WTC11 (cell line): ENCODE results near the gene GGA2. TPM values are rescaled to one million over a fixed set of nuclear protein-coding genes. Genes with fewer than 3 reads are reported as not detected.

Experiments
- ATAC-seq: fragments of 200-7000 bp; cut with Tn5 transposase; 2 replicates; pipeline ENCODE4 v1.10.0; 2021; ENCODE audit warnings: mild to moderate bottlenecking, moderate library complexity
- CTCF ChIA-PET: fragments of 300-600 bp; sonication (Branson Sonifier 250); formaldehyde crosslinking; loops from one replicate; lab custom pipeline; 2021; ENCODE audit warnings: antibody characterized with exemption; lab: Charles Lee
- POLR2A ChIA-PET: fragments of 350-600 bp; sonication (Branson Sonifier 250); formaldehyde crosslinking; loops from one replicate; lab custom pipeline; 2021; ENCODE audit warnings: antibody characterized with exemption; lab: Charles Lee
- DNase-seq: peaks from one replicate; pipeline ENCODE4 v3.0.0; 2021; ENCODE audit warnings: low spot score
- H3K27ac Mint-ChIP-seq: 2 replicates; pipeline ENCODE4 v1.8.0; 2021; ENCODE audit warnings: mixed read lengths
- H3K27me3 Mint-ChIP-seq: 2 replicates; pipeline ENCODE4 v1.8.0; 2021; ENCODE audit warnings: low read depth, mild to moderate bottlenecking, moderate library complexity, mixed read lengths
- H3K36me3 Mint-ChIP-seq: 2 replicates; pipeline ENCODE4 v1.8.0; 2021; ENCODE audit warnings: mixed read lengths
- H3K4me1 Mint-ChIP-seq: 2 replicates; pipeline ENCODE4 v1.8.0; 2022; ENCODE audit warnings: mixed read lengths
- H3K4me3 Mint-ChIP-seq: 2 replicates; pipeline ENCODE4 v1.8.0; 2021; ENCODE audit warnings: mild to moderate bottlenecking, moderate library complexity, mixed read lengths
- H3K9me3 Mint-ChIP-seq: 2 replicates; pipeline ENCODE4 v1.8.0; 2021; ENCODE audit warnings: mixed read lengths
- AR ChIP-seq: fragments of 250-450 bp; sonication (Bioruptor Pico); IDR thresholded peaks from 2 replicates; pipeline ENCODE4 v1.9.0; 2021; ENCODE audit warnings: mild to moderate bottlenecking
- ATF1 ChIP-seq: sonication (generic); formaldehyde crosslinking; IDR thresholded peaks from 2 replicates; pipeline ENCODE4 v1.8.1; 2023; ENCODE audit warnings: mild to moderate bottlenecking, moderate library complexity, missing genetic modification reagents
- ATF2 ChIP-seq: sonication (generic); formaldehyde crosslinking; IDR thresholded peaks from 2 replicates; pipeline ENCODE4 v1.8.1; 2022; ENCODE audit warnings: low read depth, missing genetic modification reagents, borderline replicate concordance
- CTCF ChIP-seq: fragments of 200-600 bp; IDR thresholded peaks from 2 replicates; pipeline ENCODE4 v1.8.0; 2022; ENCODE audit warnings: antibody characterized with exemption
- GRHL2 ChIP-seq: fragments of 250-450 bp; sonication (Bioruptor Pico); IDR thresholded peaks from 2 replicates; pipeline ENCODE4 v1.8.0; 2022; ENCODE audit warnings: mild to moderate bottlenecking, moderate library complexity; ENCODE audit not compliant: insufficient replicate concordance, severe bottlenecking
- GTF2I ChIP-seq: fragments of 250-450 bp; sonication (Bioruptor Pico); conservative IDR thresholded peaks from 2 replicates; pipeline ENCODE4 v1.4.0; 2021; ENCODE audit warnings: mild to moderate bottlenecking
- IRF1 ChIP-seq: sonication (generic); formaldehyde crosslinking; IDR thresholded peaks from 2 replicates; pipeline ENCODE4 v1.8.0; 2023; ENCODE audit warnings: missing genetic modification reagents
- IRF2 ChIP-seq: sonication (generic); formaldehyde crosslinking; IDR thresholded peaks from 2 replicates; pipeline ENCODE4 v1.8.0; 2022; ENCODE audit warnings: low read depth, missing genetic modification reagents, borderline replicate concordance
- NFATC4 ChIP-seq: fragments of 250-450 bp; sonication (Bioruptor Pico); IDR thresholded peaks from 2 replicates; pipeline ENCODE4 v1.9.0; 2021; ENCODE audit warnings: mild to moderate bottlenecking
- SOX15 ChIP-seq: fragments of 250-450 bp; sonication (Bioruptor Pico); IDR thresholded peaks from 2 replicates; pipeline ENCODE4 v1.9.0; 2021; ENCODE audit warnings: mild to moderate bottlenecking
- SP1 ChIP-seq: sonication (generic); formaldehyde crosslinking; conservative IDR thresholded peaks from 2 replicates; pipeline ENCODE4 v1.8.1; 2022; ENCODE audit warnings: missing genetic modification reagents
- ZNF232 ChIP-seq: sonication (generic); formaldehyde crosslinking; IDR thresholded peaks from 2 replicates; pipeline ENCODE4 v1.8.0; 2022; ENCODE audit warnings: mild to moderate bottlenecking, missing genetic modification reagents
- ZNF423 ChIP-seq: fragments of 250-450 bp; sonication (Bioruptor Pico); IDR thresholded peaks from 2 replicates; pipeline ENCODE4 v2.1.2; 2022; ENCODE audit warnings: mild to moderate bottlenecking, moderate library complexity
- total RNA-seq: library from RNA; stranded (reverse); gene quantifications from 3 replicates; pipeline ENCODE4 v1.2.3, GENCODE V29; 2021
- TF ChIP-seq, protein P1 (sequence below): sonication (generic); formaldehyde crosslinking; IDR thresholded peaks from 2 replicates; pipeline ENCODE4 v1.8.0; 2022; ENCODE audit warnings: mild to moderate bottlenecking, missing genetic modification reagents
- TF ChIP-seq, protein P2 (sequence below): sonication (generic); formaldehyde crosslinking; IDR thresholded peaks from 2 replicates; pipeline ENCODE4 v1.8.1; 2023; ENCODE audit warnings: mild to moderate bottlenecking, missing genetic modification reagents
- TF ChIP-seq, protein P3 (sequence below): sonication (generic); formaldehyde crosslinking; IDR thresholded peaks from 2 replicates; pipeline ENCODE4 v1.8.1; 2022; ENCODE audit warnings: mild to moderate bottlenecking, moderate library complexity, missing genetic modification reagents
- TF ChIP-seq, protein P4 (sequence below): sonication (generic); formaldehyde crosslinking; IDR thresholded peaks from 2 replicates; pipeline ENCODE4 v1.8.1; 2023; ENCODE audit warnings: mild to moderate bottlenecking, missing genetic modification reagents, moderate library complexity

The GGA2 gene
- total RNA-seq, 1 experiment from 2014 or later, result 107 TPM

DNA sequence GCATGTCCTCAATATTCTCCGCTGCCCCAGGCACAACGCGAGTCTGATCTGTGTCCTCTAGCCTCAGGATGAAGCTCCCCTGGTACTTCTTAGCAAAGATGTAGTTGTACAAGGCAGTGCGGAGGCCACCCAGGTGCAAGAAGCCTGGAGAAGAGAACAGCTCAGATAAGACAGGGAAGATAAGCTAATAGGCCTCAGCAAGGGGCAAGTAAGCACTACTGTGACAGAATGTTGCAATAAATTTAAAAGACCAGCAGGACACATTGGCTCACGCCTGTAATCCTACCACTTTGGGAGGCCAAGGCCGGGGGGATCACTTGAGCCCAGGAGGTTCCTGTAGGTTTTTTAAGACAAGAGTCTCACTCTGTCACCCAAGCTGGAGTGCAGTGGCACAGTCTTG lies 41.9 kb upstream of the GGA2 start:
- Mint-ChIP-seq H3K4me1 (peaks cover 9% of the 10 kb centered on the region), H3K27me3 (no peaks in the 10 kb centered on the region), H3K9me3 (no peaks in the 10 kb centered on the region)
- no peak for ATAC-seq
- CTCF ChIA-PET, result no interaction called here
- TF ChIP-seq GTF2I (CRISPR knock-in tag) (no peak), GRHL2 (CRISPR knock-in tag) (no peak), SOX15 (CRISPR knock-in tag) (no peak), AR (no peak), SP1 (no peak), IRF1 (CRISPR knock-in tag) (no peak), ZNF423 (CRISPR knock-in tag) (no peak), NFATC4 (CRISPR knock-in tag) (no peak), CTCF (no peak), ZNF232 (CRISPR knock-in tag) (no peak), IRF2 (no peak), ATF2 (CRISPR knock-in tag) (no peak), ATF1 (no peak)
- TF ChIP-seq, protein P1, sequence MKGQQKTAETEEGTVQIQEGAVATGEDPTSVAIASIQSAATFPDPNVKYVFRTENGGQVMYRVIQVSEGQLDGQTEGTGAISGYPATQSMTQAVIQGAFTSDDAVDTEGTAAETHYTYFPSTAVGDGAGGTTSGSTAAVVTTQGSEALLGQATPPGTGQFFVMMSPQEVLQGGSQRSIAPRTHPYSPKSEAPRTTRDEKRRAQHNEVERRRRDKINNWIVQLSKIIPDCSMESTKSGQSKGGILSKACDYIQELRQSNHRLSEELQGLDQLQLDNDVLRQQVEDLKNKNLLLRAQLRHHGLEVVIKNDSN (CRISPR knock-in tag), result no peak
- TF ChIP-seq, protein P2, sequence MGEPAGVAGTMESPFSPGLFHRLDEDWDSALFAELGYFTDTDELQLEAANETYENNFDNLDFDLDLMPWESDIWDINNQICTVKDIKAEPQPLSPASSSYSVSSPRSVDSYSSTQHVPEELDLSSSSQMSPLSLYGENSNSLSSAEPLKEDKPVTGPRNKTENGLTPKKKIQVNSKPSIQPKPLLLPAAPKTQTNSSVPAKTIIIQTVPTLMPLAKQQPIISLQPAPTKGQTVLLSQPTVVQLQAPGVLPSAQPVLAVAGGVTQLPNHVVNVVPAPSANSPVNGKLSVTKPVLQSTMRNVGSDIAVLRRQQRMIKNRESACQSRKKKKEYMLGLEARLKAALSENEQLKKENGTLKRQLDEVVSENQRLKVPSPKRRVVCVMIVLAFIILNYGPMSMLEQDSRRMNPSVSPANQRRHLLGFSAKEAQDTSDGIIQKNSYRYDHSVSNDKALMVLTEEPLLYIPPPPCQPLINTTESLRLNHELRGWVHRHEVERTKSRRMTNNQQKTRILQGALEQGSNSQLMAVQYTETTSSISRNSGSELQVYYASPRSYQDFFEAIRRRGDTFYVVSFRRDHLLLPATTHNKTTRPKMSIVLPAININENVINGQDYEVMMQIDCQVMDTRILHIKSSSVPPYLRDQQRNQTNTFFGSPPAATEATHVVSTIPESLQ (CRISPR knock-in tag), result no peak
- TF ChIP-seq, protein P3, sequence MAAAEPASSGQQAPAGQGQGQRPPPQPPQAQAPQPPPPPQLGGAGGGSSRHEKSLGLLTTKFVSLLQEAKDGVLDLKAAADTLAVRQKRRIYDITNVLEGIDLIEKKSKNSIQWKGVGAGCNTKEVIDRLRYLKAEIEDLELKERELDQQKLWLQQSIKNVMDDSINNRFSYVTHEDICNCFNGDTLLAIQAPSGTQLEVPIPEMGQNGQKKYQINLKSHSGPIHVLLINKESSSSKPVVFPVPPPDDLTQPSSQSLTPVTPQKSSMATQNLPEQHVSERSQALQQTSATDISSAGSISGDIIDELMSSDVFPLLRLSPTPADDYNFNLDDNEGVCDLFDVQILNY (CRISPR knock-in tag), result no peak
- TF ChIP-seq, protein P4, sequence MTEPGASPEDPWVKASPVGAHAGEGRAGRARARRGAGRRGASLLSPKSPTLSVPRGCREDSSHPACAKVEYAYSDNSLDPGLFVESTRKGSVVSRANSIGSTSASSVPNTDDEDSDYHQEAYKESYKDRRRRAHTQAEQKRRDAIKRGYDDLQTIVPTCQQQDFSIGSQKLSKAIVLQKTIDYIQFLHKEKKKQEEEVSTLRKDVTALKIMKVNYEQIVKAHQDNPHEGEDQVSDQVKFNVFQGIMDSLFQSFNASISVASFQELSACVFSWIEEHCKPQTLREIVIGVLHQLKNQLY (CRISPR knock-in tag), result no peak
- TF ChIP-seq, all 79 proteins: peak for 0
- POLR2A ChIA-PET, result no interaction called here
- no peak for DNase-seq
- Mint-ChIP-seq H3K36me3 (peaks cover 49% of the 10 kb centered on the region), H3K4me3 (no peak overlapping the region), H3K27ac (no peak overlapping the region)
